RWPE1 (cell line): ENCODE measurements around the gene IZUMO4.

Experiments
- CTCF ChIA-PET: fragments of 350-600 bp; sonication (Branson Sonifier 250); formaldehyde crosslinking; extraction: SDS; loops from one replicate; lab custom pipeline; 2021; lab: Yijun Ruan, JAX
- POLR2A ChIA-PET: fragments of 400-600 bp; formaldehyde crosslinking; extraction: SDS; loops from one replicate; lab custom pipeline; 2020; ENCODE audit warnings: antibody characterized with exemption; ENCODE audit not compliant: low non-redundant PET; lab: Yijun Ruan, JAX
- DNase-seq: peaks from one replicate; pipeline ENCODE4 v3.0.0; 2012; ENCODE audit warnings: low spot score
- H3K27ac ChIP-seq: fragments of 450-650 bp; 2 replicates; pipeline ENCODE4 v1.5.1; 2017
- CTCF ChIP-seq: fragments of 450-650 bp; conservative IDR thresholded peaks from 2 replicates; pipeline ENCODE4 v1.5.1; 2017; ENCODE audit warnings: low read depth, mild to moderate bottlenecking

The IZUMO4 gene

GRCh38 chr19:2148482-2149135 is 51.9 kb downstream of the IZUMO4 start:
- DNase-seq, result no peak
- no peak for TF ChIP-seq CTCF
- CTCF ChIA-PET, result interaction anchor here (0.5 kb wide), 1 partner anchor 259 kb away, joined by 3 read pairs; no protein-coding TSS in a partner anchor
- POLR2A ChIA-PET, result interaction anchor here (0.7 kb wide), 1 partner anchor 92 kb away, joined by 4 read pairs; no protein-coding TSS in a partner anchor
- H3K27ac ChIP-seq, result peak overlapping the region; percentile 82
